ENCODE results near the gene SIVA1. TPM values are rescaled to one million over a fixed set of nuclear protein-coding genes. Genes with fewer than 3 reads are reported as not detected.

The SIVA1 gene, protein sequence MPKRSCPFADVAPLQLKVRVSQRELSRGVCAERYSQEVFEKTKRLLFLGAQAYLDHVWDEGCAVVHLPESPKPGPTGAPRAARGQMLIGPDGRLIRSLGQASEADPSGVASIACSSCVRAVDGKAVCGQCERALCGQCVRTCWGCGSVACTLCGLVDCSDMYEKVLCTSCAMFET
- total RNA-seq: 60.7 TPM
- long read RNA-seq, transcript SIVA1-201 (4 exons, 802 nt): major isoform, 48 of 64 reads
- long read RNA-seq, transcript SIVA1-203 (3 exons, 1,244 nt): minor isoform, 7 of 64 reads
- long read RNA-seq, partial matches to known transcripts: 1 of 64 reads
- long read RNA-seq, other reads (novel, unspliced or antisense): 7 of 64 reads

DNA sequence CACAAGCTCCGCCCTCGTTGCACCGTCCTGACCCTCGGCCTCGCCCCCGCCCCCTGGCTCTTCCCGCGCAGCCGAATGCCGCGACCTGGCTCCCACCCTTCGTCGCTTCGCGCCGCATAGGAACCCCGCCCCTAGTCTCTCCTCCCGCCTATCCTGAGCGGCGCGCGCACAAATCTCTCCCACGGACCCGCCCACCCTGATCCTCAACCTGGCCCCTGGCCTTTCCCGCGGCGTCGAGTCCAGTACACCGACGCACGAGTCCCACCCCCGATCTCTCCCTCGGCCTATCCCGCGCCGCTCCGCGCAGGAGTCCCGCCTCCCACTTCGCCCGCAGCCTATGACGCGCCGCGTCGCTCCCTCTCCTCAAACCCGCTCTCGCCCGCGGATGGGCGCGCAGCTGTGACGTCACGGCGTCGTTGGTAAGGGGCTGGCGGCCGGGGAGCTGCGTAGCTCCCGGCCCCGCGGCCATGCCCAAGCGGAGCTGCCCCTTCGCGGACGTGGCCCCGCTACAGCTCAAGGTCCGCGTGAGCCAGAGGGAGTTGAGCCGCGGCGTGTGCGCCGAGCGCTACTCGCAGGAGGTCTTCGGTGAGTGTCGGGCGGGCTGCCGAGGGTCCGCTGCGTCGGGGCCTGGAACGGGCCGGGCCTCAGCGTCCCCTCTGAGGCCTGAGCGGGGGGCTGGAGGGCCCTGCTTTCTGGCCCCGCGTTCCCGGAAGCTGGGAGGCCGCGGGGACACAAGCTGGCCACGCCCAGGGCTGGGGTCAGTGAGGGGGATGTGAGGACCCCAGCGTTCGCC is at the start of gene SIVA1:
SIVA1 (plus strand) TSS at position 413 of the 793 bp plus-strand sequence; CDS start at position 468, 55 bp downstream.
- DNase-seq: peak; percentile 100
- peak; percentile 97 for ATAC-seq (ENCODE audit: poor library complexity)
- intact Hi-C loops (cut with DNase I): no loop called here

DNA sequence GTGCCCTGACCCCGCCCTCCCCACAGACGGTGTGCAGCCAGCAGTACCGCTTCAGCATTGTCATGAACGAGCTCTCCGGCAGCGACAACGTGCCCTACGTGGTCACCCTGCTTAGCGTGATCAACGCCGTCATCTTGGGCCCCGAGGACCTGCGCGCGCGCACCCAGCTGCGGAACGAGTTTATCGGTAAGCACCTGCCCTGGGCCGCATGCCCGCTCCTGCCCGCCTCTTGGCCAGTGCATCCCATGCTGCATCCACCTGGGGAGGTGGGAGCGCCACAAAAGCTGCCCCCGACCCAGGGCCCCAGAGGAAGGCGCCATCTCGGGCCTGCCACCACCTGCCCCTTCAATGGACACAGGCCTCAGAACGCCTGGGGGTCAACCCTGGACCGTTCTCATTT is 49.7 kb upstream of the SIVA1 start:
- DNase-seq (no peak), ATAC-seq (ENCODE audit: poor library complexity) (no peak)
- intact Hi-C loops (cut with DNase I): no loop called here

DNA sequence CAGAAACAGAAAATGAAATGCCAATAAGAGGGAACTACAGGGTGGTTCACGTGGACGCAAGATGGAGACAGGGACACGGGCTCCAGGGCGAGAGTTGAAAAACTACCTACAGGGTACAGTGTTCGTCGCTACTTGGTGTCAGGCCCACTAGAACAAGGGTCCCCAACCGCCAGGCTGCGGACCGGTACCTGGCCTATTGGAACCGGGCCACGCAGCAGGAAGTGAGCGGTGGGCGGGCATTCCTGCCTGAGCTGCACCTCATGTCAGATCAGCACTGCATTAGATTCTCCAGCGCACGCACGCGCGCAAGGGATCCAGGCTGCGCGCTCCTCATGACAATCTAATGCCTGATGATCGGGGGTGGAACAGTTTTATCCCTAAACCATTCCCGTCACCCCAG is 48.7 kb upstream of the SIVA1 start:
- intact Hi-C loops (cut with DNase I): no loop called here
- no peak for ATAC-seq (ENCODE audit: poor library complexity)
- no peak for DNase-seq

DNA sequence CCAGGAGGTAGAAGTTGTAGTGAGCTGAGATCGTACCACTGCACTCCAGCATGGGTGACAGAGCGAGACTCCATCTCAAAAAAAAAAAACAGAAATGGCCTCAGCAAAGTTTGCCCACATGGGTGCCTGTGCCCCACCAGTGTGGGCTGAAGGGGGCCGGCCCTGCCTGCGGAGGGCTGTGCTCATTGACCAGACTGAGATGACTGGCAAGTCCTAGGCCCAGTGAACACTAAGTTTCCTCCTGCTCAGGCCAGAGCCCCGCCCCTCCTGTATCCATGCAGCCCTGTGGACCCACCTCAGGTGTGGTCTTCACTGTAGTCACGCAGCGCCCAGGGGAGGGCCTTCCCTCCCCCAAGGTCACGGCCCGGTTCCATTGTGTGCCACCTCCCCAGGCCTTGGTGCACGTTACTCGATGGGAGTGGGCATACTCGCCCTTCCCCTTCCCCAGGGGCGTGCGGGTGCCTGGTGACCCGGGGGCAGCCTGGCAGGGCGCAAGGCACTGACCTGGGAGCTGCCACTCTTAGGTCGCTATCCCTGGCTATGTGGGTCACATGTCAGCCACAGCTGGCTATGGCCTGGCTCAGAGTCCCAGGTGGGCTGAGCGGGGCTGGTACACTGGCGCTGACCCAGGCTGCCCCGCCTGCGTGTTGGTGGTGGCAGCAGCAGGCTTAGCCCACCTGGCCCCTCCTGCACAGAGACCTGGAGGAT is 47.5 kb upstream of the SIVA1 start:
- DNase-seq (no peak), ATAC-seq (ENCODE audit: poor library complexity) (no peak)
- intact Hi-C loops (cut with DNase I): no loop called here

DNA sequence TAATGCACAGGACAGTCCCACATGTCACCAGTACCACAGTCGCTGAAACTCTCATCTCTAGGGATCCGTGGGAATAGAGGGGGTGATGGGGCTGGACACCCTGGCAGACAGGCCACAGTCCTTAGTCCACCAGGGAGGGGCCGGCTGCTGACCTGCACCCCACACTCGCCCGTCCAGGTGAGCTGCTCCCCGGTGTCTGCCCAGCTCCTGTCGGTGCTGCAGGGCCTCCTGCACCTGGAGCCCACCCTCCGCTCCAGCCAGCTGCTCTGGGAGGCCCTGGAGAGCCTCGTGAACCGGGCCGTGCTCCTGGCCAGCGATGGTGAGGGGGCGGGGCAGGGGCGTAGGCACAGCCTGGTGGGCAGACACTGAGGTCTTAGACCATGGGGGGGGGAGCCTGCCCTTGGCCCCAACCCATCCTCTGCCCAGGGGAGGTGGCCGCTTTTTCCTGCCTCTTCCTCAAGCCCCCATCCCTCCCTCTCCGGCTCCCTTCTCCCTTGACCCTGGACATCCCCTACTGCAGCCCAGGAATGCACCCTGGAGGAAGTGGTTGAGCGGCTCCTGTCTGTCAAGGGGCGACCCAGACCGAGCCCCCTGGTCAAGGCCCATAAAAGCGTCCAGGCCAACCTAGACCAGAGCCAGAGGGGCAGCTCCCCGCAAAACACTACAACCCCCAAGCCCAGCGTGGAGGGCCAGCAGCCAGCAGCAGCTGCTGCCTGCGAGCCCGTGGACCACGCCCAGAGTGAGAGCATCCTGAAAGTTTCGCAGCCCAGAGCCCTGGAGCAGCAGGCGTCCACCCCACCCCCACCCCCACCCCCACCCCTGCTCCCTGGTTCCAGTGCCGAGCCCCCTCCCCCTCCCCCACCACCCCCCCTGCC is 46.0 kb upstream of the SIVA1 start:
- intact Hi-C loops (cut with DNase I): no loop called here
- no peak for ATAC-seq (ENCODE audit: poor library complexity)

DNA sequence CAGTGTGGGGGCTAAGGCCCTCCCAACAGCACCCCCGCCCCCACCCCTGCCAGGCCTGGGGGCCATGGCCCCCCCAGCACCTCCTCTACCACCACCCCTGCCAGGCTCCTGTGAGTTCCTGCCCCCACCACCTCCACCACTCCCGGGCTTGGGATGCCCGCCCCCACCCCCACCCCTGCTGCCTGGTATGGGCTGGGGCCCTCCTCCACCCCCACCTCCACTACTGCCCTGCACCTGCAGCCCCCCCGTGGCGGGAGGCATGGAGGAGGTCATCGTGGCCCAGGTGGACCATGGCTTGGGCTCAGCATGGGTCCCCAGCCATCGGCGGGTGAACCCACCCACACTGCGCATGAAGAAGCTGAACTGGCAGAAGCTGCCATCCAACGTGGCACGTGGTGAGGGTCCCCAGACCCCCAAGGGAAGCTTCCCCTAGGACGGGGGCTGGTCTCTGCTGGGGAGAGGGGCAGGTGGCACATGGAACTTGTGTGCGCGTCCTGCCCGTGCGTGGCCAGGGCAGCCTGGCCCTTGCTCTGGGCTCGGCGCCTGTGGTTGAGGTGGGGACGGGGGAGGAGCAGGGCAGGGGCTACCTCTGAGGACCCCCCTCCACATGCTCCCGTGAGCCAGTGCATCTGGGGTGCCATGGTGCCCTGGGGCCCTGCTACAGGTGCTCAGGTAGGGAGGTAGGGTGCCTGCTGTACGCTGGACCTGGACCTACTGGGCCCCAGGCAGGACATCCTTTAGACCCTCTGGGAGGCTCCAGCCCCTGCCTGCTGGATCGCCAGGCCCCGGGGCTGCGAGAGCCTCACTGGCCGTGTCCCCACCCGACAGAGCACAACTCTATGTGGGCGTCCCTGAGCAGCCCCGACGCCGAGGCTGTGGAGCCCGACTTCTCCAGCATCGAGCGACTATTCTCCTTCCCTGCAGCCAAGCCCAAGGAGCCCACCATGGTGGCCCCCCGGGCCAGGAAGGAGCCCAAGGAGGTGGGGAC is 45.0 kb upstream of the SIVA1 start:
- no peak for DNase-seq
- intact Hi-C loops (cut with DNase I): loop anchor here (2.0 kb wide), 1 partner anchor 57 kb away; no protein-coding TSS in a partner anchor
- no peak for ATAC-seq (ENCODE audit: poor library complexity)

More for the DNA sequence above, 46.0 kb upstream of the SIVA1 start:
- no peak for DNase-seq

DNA sequence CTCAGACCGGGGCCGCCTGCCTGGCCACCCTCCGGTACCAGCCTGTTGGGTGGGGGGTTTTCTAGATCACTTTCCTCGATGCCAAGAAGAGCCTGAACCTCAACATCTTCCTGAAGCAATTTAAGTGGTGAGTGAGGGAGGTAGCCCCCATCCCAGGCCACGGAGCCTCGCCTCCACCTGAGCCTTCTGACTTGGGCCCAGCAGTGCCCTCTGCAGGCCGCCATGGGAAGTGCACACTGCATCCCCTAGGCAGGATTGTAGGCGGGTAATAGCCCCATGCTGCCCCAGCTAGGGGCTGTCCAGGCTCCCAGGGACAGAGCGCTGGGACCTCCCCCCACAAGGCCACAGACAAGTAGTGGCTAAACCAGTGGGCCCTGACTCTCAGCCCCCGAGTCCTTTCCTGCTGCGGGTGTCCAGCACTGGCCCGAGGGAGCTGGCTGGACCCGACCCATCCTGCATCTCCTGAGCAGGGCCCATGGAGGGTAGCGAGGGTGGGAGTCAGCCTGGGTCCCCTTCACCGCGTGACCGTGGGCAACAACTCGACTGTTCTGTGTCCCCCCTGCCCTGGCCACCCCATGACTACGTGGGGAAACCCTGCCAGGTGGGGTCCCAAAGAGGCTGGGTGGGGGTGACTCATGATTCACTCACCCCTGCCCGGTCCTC is 44.2 kb upstream of the SIVA1 start:
- DNase-seq (peak; percentile 86), ATAC-seq (ENCODE audit: poor library complexity) (peak; percentile 81)

DNA sequence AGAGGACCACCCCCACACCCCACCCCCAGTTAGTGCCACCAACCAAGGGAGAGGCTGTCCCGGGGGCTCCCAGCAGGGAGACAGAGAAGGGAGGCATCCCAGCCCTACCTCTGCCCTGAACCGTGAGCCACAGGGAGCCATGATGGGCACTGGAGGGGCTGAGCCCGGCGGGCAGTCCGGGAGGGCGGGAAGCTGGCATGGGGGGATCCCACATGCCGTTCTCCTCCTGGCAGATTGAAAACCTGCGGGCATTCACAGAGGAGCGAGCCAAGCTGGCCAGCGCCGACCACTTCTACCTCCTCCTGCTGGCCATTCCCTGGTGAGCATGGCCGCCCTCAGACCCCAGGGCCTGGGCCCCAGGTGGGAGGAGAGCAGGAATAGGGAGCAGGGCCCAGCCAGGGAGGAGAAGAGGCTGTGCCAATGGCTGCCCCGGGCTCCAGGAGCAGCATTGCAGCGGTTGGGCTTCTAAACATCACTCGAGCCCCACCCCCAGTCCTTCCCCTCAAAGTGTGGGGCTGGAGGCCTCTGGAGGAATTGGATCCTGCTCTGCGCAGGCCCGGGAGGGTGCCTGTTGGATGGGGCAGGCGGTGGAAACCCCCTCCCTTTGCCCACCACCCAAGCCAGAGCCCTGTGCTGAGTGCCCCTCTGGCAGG is 43.4 kb upstream of the SIVA1 start:
- DNase-seq: no peak
- intact Hi-C loops (cut with DNase I): loop anchor here (2.0 kb wide), 1 partner anchor 59 kb away; no protein-coding TSS in a partner anchor
- ATAC-seq (ENCODE audit: poor library complexity): peak; percentile 20

More for the DNA sequence above, 44.2 kb upstream of the SIVA1 start:
- intact Hi-C loops (cut with DNase I): loop anchor here (2.0 kb wide), 1 partner anchor 58 kb away; no protein-coding TSS in a partner anchor

DNA sequence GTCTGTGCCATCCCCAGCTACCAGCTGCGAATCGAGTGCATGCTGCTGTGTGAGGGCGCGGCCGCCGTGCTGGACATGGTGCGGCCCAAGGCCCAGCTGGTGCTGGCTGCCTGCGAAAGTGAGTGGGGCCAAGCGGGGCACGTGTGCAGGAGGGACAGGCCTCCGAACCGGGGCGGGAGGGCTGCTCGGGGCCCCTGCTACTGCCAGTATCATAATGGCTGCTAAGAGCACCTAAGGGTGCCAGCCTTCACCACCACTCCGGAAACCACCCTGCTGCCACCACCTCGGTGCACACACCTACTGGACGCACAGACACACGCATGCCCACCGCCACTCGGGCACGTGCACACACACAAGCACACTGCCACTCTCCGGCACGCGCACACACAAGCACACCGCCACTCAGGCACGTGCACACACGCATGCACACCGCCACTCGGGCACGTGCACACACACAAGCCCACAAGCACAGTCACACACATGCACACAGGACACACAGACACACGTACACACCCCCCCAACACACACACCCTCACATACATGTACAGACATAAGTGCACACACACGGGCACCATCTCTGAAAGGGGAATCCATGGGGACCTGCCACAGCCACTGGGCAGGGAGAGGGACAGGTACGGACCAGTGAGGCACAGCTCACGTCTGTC is 42.7 kb upstream of the SIVA1 start:
- DNase-seq (no peak), ATAC-seq (ENCODE audit: poor library complexity) (no peak)
- intact Hi-C loops (cut with DNase I): no loop called here

DNA sequence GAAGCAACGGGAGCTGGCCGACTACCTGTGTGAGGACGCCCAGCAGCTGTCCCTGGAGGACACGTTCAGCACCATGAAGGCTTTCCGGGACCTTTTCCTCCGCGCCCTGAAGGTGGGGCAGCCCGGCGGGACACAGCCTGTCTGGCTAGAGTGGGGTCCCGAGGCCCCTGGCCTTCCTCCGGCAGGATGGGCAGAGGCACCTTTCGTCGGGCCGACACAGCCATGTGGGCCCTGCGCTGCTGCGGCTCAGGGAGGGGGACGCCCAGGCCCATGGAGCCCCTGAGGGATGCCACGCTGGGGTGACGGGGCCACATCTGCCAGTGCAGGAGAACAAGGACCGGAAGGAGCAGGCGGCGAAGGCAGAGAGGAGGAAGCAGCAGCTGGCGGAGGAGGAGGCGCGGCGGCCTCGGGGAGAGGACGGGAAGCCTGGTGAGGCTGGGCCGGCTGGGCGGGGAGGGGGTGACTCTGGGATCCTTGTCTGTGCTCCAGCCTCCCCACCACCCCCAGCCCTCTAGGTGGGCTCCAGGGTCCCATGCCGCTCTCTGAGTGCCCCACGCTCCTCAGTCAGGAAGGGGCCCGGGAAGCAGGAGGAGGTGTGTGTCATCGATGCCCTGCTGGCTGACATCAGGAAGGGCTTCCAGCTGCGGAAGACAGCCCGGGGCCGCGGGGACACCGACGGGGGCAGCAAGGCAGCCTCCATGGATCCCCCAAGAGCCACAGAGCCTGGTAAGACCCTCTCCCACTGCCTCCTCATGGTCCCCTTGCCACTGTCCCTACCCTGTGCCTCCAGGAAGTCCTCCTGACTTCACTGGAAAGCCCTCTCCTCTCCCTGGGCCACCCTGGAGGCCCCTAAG is 39.8 kb upstream of the SIVA1 start:
- no peak for ATAC-seq (ENCODE audit: poor library complexity)
- intact Hi-C loops (cut with DNase I): no loop called here
- DNase-seq: no peak

DNA sequence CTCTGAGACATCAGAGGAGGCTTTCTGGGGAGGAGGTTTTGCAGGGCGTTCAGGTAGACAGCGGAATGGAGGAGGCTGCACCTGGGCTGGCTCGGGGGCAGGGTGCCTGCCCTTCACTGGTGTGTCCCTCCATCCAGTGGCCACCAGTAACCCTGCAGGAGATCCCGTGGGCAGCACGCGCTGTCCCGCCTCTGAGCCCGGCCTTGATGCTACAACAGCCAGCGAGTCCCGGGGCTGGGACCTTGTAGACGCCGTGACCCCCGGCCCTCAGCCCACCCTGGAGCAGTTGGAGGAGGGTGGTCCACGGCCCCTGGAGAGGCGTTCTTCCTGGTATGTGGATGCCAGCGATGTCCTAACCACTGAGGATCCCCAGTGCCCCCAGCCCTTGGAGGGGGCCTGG is 38.9 kb upstream of the SIVA1 start:
- DNase-seq (no peak), ATAC-seq (ENCODE audit: poor library complexity) (no peak)
- intact Hi-C loops (cut with DNase I): no loop called here

DNA sequence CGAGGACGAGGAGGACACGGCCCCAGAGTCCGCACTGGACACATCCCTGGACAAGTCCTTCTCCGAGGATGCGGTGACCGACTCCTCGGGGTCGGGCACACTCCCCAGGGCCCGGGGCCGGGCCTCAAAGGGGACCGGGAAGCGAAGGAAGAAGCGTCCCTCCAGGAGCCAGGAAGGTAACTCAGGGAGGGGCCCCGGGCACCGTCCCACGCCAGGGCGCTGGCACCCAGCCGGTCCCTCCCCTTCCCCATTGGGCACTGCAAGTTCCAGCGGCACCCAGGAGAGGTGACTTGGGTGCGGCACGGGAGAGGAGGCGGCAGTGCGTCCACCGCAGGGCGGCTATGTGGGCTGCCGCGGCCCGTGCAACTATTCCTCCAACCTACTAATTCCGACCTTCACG is 38.3 kb upstream of the SIVA1 start:
- ATAC-seq (ENCODE audit: poor library complexity) (no peak), DNase-seq (no peak)
- intact Hi-C loops (cut with DNase I): no loop called here

DNA sequence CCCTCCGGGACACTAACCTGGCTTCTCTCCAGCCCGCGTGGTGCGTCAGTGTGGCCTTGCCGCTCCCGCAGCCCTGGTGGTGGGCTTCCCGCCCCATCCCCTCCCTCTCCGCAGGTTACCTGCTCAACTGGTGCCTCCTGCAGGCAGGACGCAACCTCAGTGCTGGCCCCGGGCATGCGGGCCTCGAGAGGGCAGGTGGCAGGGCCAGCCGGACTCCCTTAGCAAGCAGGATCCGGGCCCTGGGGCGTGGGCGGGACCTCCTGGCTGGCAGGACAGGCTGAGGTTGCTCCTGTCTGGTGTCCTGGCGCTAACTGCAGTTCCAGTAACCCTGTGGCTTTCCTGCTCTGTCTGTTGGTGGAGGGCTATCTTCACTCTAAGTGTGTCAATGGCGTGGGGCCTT is 37.5 kb upstream of the SIVA1 start:
- intact Hi-C loops (cut with DNase I): no loop called here
- ATAC-seq (ENCODE audit: poor library complexity) (no peak), DNase-seq (no peak)

DNA sequence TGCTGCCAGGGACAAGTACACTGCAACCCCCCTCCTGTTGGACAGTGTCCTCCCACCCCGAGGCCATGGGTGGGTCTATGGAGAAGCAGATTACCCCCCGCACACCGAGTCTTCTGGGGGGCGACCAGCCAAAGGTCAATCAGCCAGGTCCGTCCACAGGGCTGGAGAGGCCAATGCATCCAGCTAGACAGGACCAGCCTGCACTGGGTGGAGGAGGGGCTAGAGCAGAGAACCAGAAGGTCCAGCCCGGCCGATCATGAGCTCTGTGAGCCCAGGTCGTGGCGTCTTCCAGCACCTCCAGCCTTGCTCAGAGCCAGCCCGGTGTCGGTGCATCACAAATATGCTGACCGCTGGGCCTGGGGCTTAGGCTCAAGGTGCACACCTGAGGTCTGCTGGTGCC is 37.1 kb upstream of the SIVA1 start:
- DNase-seq: no peak
- ATAC-seq (ENCODE audit: poor library complexity): no peak
- intact Hi-C loops (cut with DNase I): no loop called here

DNA sequence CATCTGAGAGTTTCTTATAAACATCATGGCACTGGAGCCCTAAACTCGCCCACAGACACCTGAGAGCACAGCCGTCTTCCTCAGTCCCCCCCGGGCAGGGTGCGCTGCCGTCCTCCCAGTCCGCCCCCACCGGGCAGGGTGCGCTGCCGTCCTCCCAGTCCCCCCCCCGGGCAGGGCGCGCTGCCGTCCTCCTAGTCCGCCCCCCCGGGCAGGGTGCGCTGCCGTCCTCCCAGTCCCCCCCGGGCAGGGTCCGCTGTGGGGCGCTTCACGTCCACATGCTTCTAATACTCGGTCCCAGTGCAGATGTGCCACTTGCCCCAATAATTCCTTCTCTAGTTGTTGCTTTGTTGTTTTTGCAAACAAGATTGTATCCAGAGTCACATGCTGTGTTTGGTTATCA is 35.8 kb upstream of the SIVA1 start:
- intact Hi-C loops (cut with DNase I): no loop called here
- ATAC-seq (ENCODE audit: poor library complexity): no peak
- no peak for DNase-seq
